Measurements from ENCODE around the gene RAX2.

Gene RAX2

DNA sequence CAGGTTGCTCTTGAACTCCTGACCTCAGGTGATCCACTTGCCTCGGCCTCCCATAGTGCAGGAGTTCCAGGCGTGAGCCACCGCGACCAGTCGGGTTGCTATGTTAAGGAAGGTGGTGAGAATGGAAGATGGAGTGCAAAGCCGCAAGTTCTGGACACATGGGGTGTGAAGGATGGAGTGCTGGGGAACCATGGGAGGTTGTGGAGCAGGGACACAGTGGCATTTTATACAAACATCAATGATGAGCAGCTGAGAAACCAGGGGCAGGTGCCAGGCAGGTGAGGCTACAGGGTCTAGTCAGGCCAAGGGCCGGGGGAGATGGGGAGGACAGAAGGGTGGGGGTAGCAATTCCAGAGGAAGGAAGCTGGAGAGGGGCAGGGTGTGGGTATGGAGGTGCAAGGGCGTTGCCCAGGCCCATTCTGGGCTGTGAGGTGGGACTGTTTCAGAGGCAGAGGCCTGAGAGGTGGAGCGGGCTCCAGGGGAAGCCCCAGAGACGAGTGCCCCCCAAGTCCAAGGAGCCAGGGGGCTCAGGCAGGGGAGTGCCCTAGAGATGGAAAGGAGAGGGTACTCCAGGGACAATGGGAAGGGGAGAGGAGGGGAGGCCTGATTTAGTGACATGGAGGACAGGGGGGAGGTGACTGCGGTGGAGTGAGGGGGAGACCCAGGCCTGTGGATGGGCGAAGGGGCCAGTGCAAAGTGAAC is 1.9 kb upstream of the RAX2 start:
- H3K4me2 ChIP-seq (ENCODE audit: low read depth, low read length), result no peak overlapping the region
- no peak for DNase-seq
- no peak overlapping the region for H3K9ac ChIP-seq (ENCODE audit: low read length)
- no peaks in the 10 kb centered on the region for H3K9me3 ChIP-seq (replicated peaks; ENCODE audit: insufficient read depth, low read length)
- no peaks in the 10 kb centered on the region for H3K9me2 ChIP-seq (replicated peaks; ENCODE audit: insufficient read depth, low read length)
- no peak overlapping the region for H3K4me3 ChIP-seq (ENCODE audit: low read length)
- peaks cover 32% of the 10 kb centered on the region for H3K27me3 ChIP-seq (replicated peaks; ENCODE audit: insufficient read depth, low read length)
- TF ChIP-seq, protein P1, sequence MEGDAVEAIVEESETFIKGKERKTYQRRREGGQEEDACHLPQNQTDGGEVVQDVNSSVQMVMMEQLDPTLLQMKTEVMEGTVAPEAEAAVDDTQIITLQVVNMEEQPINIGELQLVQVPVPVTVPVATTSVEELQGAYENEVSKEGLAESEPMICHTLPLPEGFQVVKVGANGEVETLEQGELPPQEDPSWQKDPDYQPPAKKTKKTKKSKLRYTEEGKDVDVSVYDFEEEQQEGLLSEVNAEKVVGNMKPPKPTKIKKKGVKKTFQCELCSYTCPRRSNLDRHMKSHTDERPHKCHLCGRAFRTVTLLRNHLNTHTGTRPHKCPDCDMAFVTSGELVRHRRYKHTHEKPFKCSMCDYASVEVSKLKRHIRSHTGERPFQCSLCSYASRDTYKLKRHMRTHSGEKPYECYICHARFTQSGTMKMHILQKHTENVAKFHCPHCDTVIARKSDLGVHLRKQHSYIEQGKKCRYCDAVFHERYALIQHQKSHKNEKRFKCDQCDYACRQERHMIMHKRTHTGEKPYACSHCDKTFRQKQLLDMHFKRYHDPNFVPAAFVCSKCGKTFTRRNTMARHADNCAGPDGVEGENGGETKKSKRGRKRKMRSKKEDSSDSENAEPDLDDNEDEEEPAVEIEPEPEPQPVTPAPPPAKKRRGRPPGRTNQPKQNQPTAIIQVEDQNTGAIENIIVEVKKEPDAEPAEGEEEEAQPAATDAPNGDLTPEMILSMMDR (IDR thresholded peaks at IDR 0.05; ENCODE audit: low read length), result no peak
- TF ChIP-seq EZH2phosphoT487 (IDR thresholded peaks at IDR 0.05; ENCODE audit: low read length) (no peak), EZH2 (optimal IDR thresholded peaks at IDR 0.05; ENCODE audit: low read depth, low read length) (no peak)
- H3K36me3 ChIP-seq (replicated peaks; ENCODE audit: insufficient read depth, low read length), result no peaks in the 10 kb centered on the region
- no peak overlapping the region for H3K27ac ChIP-seq (ENCODE audit: low read length)
- H3F3A ChIP-seq (ENCODE audit: insufficient read depth, low read length), result no peaks in the 10 kb centered on the region
- H3K79me2 ChIP-seq (ENCODE audit: low read length), result no peaks in the 10 kb centered on the region
- no peaks in the 10 kb centered on the region for H3K4me1 ChIP-seq (ENCODE audit: low read length)
- H4K20me1 ChIP-seq (ENCODE audit: insufficient read depth, low read length), result no peaks in the 10 kb centered on the region
- no peak overlapping the region for H2AFZ ChIP-seq (ENCODE audit: low read length)

DNA sequence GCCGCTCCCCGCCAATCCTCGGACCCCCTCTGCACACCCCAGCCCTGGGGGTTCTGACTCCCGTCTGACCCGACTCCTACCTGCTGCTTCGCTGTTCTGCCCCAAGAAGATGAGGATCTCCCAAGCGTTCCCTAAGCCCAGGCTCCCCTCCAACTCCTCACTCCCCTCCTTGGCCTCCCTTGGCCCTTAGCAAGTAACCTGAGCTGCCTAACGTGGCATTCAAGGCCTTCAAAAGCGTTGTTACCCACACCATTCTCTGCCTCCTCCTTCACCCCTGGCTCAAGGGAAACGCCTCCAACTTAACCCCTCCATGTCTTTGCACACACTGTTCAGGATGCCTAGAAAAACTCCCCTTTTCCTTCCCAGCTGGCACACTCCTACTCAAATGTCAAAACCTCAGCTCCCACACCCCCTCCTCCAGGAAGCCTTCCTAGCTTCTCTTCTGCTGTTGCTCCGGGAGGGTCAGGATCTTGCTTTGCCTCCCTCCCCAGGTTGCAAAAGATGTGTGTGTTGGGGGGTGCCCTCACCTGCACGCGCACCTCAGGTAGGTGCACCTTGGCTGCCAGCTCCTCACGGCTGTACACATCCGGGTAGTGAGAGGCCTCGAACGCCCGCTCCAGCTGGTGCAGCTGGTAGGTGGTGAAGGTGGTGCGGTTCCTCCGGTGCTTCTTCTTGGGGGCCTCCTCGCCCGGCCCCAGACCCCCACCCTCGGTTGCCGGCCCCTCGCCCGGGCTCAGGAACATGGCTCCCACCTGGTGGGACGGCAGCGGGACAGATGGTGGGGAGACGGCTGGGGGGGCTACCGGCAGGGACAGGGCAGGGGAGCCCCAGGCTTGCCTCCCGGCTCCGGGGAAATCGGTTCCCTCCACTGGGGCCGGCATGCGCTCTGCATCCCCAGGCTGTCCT is 775 bp downstream of the RAX2 start:
- H3K9me3 ChIP-seq (replicated peaks; ENCODE audit: insufficient read depth, low read length), result no peaks in the 10 kb centered on the region
- no peaks in the 10 kb centered on the region for H3K9me2 ChIP-seq (replicated peaks; ENCODE audit: insufficient read depth, low read length)
- no peaks in the 10 kb centered on the region for H4K20me1 ChIP-seq (ENCODE audit: insufficient read depth, low read length)
- H3K4me2 ChIP-seq (ENCODE audit: low read depth, low read length), result no peak overlapping the region
- no peak for DNase-seq
- no peak overlapping the region for H3K9ac ChIP-seq (ENCODE audit: low read length)
- H3K27ac ChIP-seq (ENCODE audit: low read length), result no peak overlapping the region
- peaks cover 17% of the 10 kb centered on the region for H3K27me3 ChIP-seq (replicated peaks; ENCODE audit: insufficient read depth, low read length)
- H3K4me1 ChIP-seq (ENCODE audit: low read length), result no peaks in the 10 kb centered on the region
- no peaks in the 10 kb centered on the region; the same call in 1 of the 2 replicates for H3K79me2 ChIP-seq (ENCODE audit: low read length)
- no peaks in the 10 kb centered on the region for H3F3A ChIP-seq (ENCODE audit: insufficient read depth, low read length)
- TF ChIP-seq EZH2phosphoT487 (IDR thresholded peaks at IDR 0.05; ENCODE audit: low read length) (no peak), EZH2 (optimal IDR thresholded peaks at IDR 0.05; ENCODE audit: low read depth, low read length) (no peak)
- TF ChIP-seq, protein P1 (IDR thresholded peaks at IDR 0.05; ENCODE audit: low read length), result no peak
- H3K4me3 ChIP-seq (ENCODE audit: low read length), result no peak overlapping the region
- no peak overlapping the region for H2AFZ ChIP-seq (ENCODE audit: low read length)
- H3K36me3 ChIP-seq (replicated peaks; ENCODE audit: insufficient read depth, low read length), result no peaks in the 10 kb centered on the region

DNA sequence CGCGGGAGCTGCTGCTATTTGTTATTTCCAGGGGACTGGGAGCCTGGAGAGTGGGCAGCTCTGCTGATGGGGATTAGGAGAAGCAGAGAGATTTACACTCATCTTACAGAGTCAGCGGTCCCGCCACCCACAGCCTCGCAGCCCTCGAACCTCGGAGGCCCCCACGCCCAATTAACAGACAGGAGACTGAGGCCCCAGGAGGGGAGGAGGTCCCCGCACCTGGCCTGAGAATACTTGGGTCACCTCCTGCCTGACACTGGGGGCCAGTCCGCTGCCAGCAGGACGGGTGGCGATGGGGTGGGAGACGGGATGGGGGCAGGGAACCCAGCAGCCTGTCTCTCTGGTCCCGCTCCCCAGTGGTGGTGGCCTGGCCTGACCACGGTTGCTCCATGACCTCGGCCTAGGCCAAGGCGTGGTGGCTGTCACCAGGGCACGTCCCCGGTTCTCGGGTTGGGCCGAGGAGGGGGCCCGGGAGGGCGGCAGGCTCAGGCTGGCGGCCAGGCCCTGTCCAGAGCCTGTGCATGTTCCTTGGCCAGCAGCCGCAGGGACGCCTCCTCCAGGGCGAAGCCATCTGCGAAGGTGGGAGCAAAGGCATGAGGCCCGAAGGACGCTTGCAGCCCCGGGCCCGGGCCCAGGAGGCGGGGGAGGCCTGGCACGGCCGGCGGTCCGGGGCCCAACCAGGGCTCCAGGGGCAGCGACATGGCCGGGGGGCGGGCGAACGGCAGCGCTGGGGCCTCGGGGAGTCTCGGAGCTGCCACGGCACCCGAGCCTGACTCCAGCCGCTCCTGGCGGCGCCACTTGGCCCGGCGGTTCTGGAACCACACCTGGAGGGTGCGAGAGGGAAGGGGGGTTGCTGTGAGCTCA is 1.7 kb downstream of the RAX2 start:
- no peak overlapping the region for H3K4me2 ChIP-seq (ENCODE audit: low read depth, low read length)
- H3K4me1 ChIP-seq (ENCODE audit: low read length), result no peaks in the 10 kb centered on the region
- H3K4me3 ChIP-seq (ENCODE audit: low read length), result no peak overlapping the region
- no peaks in the 10 kb centered on the region for H4K20me1 ChIP-seq (ENCODE audit: insufficient read depth, low read length)
- H3F3A ChIP-seq (ENCODE audit: insufficient read depth, low read length), result no peaks in the 10 kb centered on the region
- peaks cover 17% of the 10 kb centered on the region for H3K27me3 ChIP-seq (replicated peaks; ENCODE audit: insufficient read depth, low read length)
- no peak overlapping the region for H3K27ac ChIP-seq (ENCODE audit: low read length)
- no peaks in the 10 kb centered on the region for H3K36me3 ChIP-seq (replicated peaks; ENCODE audit: insufficient read depth, low read length)
- DNase-seq, result no peak
- H3K79me2 ChIP-seq (ENCODE audit: low read length), result peaks cover under 1% of the 10 kb centered on the region; the same call in 1 of the 2 replicates
- H3K9me2 ChIP-seq (replicated peaks; ENCODE audit: insufficient read depth, low read length), result no peaks in the 10 kb centered on the region
- TF ChIP-seq, protein P1 (IDR thresholded peaks at IDR 0.05; ENCODE audit: low read length), result no peak
- TF ChIP-seq EZH2phosphoT487 (IDR thresholded peaks at IDR 0.05; ENCODE audit: low read length) (no peak), EZH2 (optimal IDR thresholded peaks at IDR 0.05; ENCODE audit: low read depth, low read length) (no peak)
- H2AFZ ChIP-seq (ENCODE audit: low read length), result no peak overlapping the region
- H3K9ac ChIP-seq (ENCODE audit: low read length), result no peak overlapping the region
- H3K9me3 ChIP-seq (replicated peaks; ENCODE audit: insufficient read depth, low read length), result no peaks in the 10 kb centered on the region
